SJSA1 (cell line): Measurements from ENCODE around the gene TRIM67. TPM values are rescaled to one million over a fixed set of nuclear protein-coding genes. Genes with fewer than 3 reads are reported as not detected.

ENCODE experiments used
- DNase-seq, 2 experiments: peaks; one replicate each; pipeline ENCODE4 v3.0.0-alpha.2; 2015 to 2020; ENCODE audit warnings: low spot score in 2 of 2, low read depth in 1 of 2
- H3K27ac ChIP-seq: fragments of 250-450 bp; sonication (Bioruptor Pico); 2 replicates; pipeline ENCODE4 v1.5.1; 2020; ENCODE audit warnings: mild to moderate bottlenecking, moderate library complexity
- H3K27me3 ChIP-seq: fragments of 250-450 bp; sonication (Bioruptor Pico); replicated peaks from 2 replicates; pipeline ENCODE4 v1.5.1; 2020; ENCODE audit warnings: mild to moderate bottlenecking, moderate library complexity
- H3K36me3 ChIP-seq: fragments of 250-450 bp; sonication (Bioruptor Pico); 2 replicates; pipeline ENCODE4 v1.5.1; 2020; ENCODE audit warnings: mild to moderate bottlenecking
- H3K4me1 ChIP-seq: fragments of 250-450 bp; sonication (Bioruptor Pico); replicated peaks from 2 replicates; pipeline ENCODE4 v1.6.1; 2021; ENCODE audit warnings: mild to moderate bottlenecking
- H3K4me3 ChIP-seq: fragments of 250-450 bp; sonication (Bioruptor Pico); 2 replicates; pipeline ENCODE4 v1.5.1; 2020; ENCODE audit warnings: mild to moderate bottlenecking
- H3K9me3 ChIP-seq: fragments of 250-450 bp; sonication (Bioruptor Pico); replicated peaks from 2 replicates; pipeline ENCODE4 v1.5.1; 2020; ENCODE audit warnings: mild to moderate bottlenecking
- total RNA-seq: library from RNA; depleted of rRNA; stranded (reverse); fragments of >200 nt; shearing (Covaris generic); gene quantifications from 2 replicates; pipeline ENCODE4 v1.2.3, GENCODE V29; 2014

The TRIM67 gene
- total RNA-seq, 1 experiment from 2014 or later = 0.61 TPM

DNA sequence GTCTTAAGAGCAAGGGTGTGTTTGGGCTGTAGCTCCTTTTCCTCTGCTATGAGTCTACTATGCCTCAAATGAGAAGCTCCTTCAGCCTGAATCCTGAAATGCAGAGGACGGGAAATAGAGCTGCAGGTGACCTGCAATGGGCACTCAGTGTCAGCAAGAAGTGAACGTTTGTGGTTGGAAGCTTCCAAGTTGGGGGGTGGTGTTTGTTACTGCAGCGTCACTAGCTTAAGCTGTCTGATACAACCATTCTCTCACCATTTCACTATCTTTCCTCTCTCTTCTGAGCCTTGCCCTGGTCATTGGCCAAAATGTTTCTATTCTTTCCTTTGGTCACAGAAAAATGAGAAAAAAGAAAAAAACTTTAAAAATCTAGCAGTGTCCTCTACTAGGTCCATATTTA lies 19.4 kb downstream of the TRIM67 start:
- peaks cover 7% of the 10 kb centered on the region; the same call in 1 of the 2 replicates for H3K9me3 ChIP-seq
- no peaks in the 10 kb centered on the region for H3K36me3 ChIP-seq
- no peaks in the 10 kb centered on the region for H3K27me3 ChIP-seq
- no peak overlapping the region for H3K27ac ChIP-seq
- no peak overlapping the region for H3K4me3 ChIP-seq
- DNase-seq = no peak
- no peaks in the 10 kb centered on the region for H3K4me1 ChIP-seq

DNA sequence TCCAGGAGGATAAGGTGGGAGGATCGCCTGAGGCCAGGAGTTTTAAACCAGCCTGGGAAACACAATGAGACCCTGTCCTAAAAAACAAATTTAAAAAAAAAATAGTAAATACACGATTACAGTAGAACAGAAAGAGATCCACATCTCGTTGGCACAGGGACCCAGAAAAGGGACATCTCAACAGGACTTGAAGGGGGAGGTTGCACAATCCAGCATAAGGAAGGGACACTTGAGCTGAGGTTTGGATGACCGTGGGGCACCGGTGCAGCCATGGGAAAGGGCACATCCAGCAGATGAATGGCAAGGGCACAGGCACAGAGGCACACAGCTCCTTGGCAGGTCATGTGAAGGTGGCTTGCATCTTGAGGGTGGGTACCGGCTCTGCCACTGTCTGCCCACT lies 20.5 kb downstream of the TRIM67 start:
- no peaks in the 10 kb centered on the region for H3K27me3 ChIP-seq
- no peaks in the 10 kb centered on the region for H3K4me1 ChIP-seq
- no peak overlapping the region for H3K27ac ChIP-seq
- no peak for DNase-seq
- H3K9me3 ChIP-seq = peaks cover 7% of the 10 kb centered on the region; the same call in 1 of the 2 replicates
- no peaks in the 10 kb centered on the region for H3K36me3 ChIP-seq
- no peak overlapping the region for H3K4me3 ChIP-seq

DNA sequence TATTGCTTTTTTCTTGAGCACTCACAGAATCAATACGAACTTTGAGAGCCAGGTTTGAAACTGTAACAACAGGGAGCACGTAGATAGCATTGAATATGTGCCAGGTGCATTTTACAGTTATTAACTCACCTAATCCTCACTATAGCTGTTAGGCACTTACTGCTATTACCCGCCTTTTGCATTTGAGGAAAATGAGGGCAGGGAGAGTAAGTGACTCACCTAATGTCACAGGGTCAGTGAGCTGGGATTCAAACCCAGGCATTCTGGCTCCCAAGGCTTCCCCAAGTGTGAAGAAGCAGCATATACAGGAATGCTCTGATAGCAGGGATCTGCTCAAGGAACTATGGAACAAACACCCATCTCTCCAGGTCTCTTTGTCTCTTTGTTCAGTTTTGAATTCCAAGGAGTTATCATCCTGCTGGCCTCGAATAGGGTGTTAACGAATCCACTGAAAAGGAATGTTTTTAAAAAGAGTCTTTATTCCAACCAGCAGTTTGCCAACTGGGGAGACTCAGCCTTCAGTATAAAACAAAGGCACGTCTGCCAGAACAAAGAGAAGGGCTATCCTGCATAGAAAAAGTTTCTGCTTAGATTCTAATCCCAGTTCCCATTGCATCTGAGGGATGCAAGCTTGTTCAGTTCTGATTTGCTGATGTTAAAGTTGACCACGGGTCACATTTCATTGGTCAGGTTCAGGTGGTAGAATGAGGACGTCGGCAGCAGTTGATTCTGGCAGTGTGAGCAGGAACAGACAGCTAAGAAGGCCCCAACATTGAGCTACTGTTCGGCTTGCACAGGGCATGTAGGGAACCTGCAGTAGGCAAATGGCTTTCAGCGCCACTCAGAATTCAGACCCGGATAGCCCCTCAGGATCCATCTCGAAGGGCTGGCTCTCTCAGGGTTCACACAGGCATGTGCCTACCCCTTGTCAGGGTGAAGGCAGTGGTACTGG lies 22.1 kb downstream of the TRIM67 start:
- Histone ChIP-seq H3K27ac (no peak overlapping the region), H3K4me3 (no peak overlapping the region), H3K27me3 (no peaks in the 10 kb centered on the region), H3K4me1 (no peaks in the 10 kb centered on the region), H3K36me3 (no peaks in the 10 kb centered on the region), H3K9me3 (0 out of 2 replicates have a peak, but pooled peaks cover 3% of the 10 kb centered on the region)
- no peak for DNase-seq

DNA sequence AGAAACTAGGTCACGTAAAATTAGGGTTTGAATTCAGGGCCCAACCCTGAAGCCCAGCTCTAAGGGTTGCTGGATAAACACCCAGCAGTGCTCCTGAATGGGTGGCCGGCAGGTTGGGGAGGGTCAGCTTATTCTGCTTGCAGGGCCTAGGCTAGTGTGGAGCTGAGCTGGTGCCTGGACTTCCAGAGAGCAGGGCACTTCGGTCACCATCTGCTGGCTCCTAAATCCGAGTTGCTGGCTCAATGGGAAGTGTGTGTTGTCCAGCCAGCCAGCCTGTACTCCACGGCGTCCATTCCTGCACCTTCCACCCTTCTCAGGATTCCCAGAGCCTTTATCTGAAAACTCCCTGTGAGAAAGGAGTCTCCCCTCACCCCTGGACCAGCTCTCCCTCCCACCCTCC lies 23.0 kb downstream of the TRIM67 start:
- H3K9me3 ChIP-seq = 0 out of 2 replicates have a peak, but pooled peaks cover 2% of the 10 kb centered on the region
- no peak overlapping the region for H3K4me3 ChIP-seq
- no peaks in the 10 kb centered on the region for H3K27me3 ChIP-seq
- H3K36me3 ChIP-seq = no peaks in the 10 kb centered on the region
- DNase-seq = no peak
- H3K27ac ChIP-seq = no peak overlapping the region
- H3K4me1 ChIP-seq = no peaks in the 10 kb centered on the region

DNA sequence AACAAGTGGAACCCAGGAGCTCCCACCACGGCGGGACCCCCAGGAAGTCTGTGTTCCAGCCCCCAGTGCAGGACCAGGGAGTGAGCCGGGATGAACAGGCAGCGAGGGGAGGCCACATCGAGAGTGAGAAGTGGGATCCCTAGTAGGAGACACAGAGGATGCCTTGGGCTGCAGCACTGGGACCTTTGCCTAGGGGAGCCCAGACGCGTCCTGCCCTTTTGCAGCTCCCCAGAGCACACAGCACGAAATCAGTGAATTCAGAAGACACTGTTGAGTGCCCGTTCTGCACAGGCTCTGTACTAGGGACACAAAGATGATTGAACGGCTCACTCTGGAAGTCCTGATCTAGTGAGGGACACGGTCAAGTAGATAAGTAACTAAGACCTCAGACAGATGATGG lies 23.5 kb downstream of the TRIM67 start:
- Histone ChIP-seq H3K9me3 (0 out of 2 replicates have a peak, but pooled peaks cover 2% of the 10 kb centered on the region), H3K27ac (no peak overlapping the region), H3K4me1 (no peaks in the 10 kb centered on the region), H3K4me3 (no peak overlapping the region), H3K27me3 (no peaks in the 10 kb centered on the region), H3K36me3 (no peaks in the 10 kb centered on the region)
- DNase-seq = no peak

DNA sequence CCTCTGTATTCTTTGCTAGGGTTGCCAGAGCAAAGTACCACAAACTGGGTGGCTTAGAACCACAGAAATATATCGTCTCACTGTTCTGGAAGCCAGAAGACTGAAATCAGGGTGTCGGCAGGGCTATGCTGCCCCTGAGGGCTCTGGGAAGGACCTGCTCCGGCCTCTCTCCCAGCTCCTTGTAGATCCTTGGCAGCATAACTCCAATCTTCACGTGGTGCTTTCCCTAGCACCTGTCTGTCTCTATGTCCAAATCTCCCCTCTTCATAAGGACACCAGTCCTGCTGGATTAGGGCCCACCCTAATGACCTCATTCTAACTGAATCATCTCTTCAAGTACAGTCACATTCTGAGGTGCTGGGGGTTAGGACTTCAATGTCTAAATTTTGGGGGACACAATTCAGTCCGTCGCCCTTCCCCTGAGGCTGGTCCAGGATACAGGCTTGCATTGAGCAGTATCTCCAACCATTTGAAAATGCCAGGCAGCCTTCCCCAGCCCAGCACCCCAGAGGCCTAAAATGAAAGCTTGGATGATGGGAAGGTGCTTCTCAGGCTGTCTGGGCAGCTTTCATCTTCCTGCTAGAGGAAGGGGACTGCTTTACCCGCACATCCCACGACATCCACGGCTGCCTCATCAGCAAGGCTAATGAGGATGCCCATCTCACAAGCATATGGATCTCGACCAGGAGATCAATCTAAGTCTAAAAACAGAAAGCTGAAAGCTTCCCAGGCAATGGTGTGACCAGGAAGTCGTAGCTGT lies 24.7 kb downstream of the TRIM67 start:
- Histone ChIP-seq H3K36me3 (no peaks in the 10 kb centered on the region), H3K4me1 (no peaks in the 10 kb centered on the region), H3K4me3 (no peak overlapping the region), H3K27ac (no peak overlapping the region), H3K9me3 (0 out of 2 replicates have a peak, but pooled peaks cover 2% of the 10 kb centered on the region), H3K27me3 (no peaks in the 10 kb centered on the region)
- no peak for DNase-seq

DNA sequence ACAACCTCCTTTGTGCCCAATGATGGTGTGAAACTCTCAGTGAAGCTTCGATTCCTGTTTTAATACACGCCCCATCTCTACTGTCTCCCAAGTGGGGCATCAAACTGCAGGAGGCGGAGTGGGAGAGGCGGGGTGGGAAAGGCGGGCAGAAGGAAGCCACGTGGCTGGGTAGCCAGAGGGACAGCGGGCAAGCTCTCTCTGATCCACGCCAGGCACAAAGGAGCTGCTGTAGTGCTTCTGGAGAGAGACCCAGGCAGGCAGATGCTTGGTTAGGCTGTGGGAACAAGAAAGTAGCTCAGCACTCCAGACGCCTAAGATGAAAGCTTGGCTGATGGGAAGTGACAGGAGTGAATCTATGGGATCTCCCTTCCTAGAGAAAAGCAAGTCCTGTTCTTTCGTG lies 25.7 kb downstream of the TRIM67 start:
- Histone ChIP-seq H3K27me3 (no peaks in the 10 kb centered on the region), H3K4me3 (no peak overlapping the region), H3K27ac (no peak overlapping the region), H3K9me3 (0 out of 2 replicates have a peak, but pooled peaks cover 2% of the 10 kb centered on the region), H3K4me1 (no peaks in the 10 kb centered on the region), H3K36me3 (no peaks in the 10 kb centered on the region)
- no peak for DNase-seq

DNA sequence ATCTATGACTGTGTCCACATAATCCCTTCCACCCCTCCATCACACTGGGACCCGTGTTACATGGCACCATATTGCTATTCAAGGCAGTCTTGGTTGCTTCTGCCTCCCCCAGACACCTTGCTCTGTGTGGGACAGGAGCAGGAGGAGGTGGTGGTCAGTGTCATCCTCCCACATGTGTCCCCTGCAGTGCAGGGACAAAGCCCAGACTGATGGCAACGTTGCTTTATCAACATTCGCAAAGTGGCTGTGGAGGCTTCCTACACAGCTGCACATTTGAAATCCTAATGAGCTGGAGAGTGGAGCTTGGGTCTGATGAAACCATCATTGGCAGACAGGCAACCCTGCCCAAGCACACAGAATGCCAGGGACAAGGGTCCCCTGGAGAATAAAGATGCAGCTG lies 26.2 kb downstream of the TRIM67 start:
- Histone ChIP-seq H3K4me1 (no peaks in the 10 kb centered on the region), H3K9me3 (0 out of 2 replicates have a peak, but pooled peaks cover 2% of the 10 kb centered on the region), H3K4me3 (no peak overlapping the region), H3K36me3 (no peaks in the 10 kb centered on the region), H3K27me3 (no peaks in the 10 kb centered on the region), H3K27ac (no peak overlapping the region)
- no peak for DNase-seq

DNA sequence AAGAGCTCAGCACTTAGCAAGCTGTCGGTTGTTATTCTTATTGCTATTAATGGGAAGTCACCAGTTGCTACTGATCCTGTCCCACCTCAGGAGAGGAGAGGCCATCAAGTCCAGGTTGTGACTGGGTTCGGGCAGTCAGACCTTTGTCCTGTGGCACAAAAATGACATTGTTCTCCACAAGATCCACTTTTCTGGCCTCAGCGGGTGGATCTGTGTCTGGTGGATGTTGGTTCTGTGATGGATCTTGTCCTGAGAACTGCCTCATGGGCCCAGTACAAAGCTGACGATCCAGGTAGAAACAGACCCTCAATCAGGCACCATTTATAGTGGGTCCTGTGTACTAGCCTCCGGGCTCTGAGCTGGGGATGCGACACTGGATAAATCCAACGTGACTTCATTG lies 26.9 kb downstream of the TRIM67 start:
- no peak overlapping the region for H3K27ac ChIP-seq
- H3K27me3 ChIP-seq = no peaks in the 10 kb centered on the region

DNA sequence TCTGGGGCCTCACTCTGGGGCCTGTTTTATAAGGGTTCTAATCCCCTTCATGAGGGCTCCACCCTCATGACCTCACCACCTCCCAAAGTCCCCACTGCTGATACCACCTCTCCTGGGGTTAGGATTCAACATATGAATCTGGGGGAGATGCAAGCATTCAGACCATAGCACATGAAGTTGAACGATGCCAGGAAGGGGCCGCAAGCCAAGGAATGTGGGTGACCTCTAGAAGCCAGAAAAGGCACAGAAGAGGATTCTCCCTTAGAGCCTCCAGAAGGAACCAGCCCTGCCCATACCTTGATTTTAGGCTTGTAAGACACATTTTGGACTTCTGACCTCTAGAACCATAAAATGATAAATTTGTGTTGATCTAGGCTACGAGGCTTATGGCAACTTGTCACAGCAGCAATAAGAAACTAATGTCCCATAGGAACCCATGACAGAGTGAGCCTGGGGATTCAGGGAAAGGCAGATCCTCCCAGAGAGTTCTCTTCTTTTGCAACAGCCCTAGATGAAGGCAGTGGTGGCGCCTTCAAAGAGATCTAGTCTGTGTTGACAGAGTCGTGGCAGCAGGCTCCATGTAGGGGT lies 27.9 kb downstream of the TRIM67 start:
- H3K27ac ChIP-seq = no peak overlapping the region
- no peaks in the 10 kb centered on the region for H3K27me3 ChIP-seq

More for the DNA sequence above, 26.9 kb downstream of the TRIM67 start:
- H3K4me3 ChIP-seq = no peak overlapping the region
- H3K9me3 ChIP-seq = 0 out of 2 replicates have a peak, but pooled peaks cover 2% of the 10 kb centered on the region
- H3K36me3 ChIP-seq = no peaks in the 10 kb centered on the region
- no peak for DNase-seq
- H3K4me1 ChIP-seq = no peaks in the 10 kb centered on the region

DNA sequence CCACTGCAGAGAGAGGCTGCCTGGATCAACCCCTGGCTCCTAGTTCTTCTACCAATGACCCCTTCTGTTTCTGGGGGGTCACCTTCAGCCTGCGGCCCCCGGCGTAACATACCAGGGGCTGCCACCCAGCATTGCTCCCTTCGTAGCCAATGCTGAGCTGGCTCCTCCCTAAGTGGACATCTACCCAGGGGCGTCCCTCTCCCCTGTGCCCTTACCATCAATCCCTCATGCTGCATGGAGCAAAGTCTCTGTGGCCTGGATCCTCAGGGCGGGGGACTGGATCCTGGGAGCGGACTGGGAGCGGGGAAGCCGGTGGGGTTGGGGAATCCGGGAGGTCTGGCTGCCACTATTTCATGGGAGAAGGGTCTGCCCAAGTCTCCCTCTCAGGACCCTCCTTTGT lies 28.6 kb downstream of the TRIM67 start:
- Histone ChIP-seq H3K9me3 (0 out of 2 replicates have a peak, but pooled peaks cover 2% of the 10 kb centered on the region), H3K27ac (no peak overlapping the region), H3K4me3 (no peak overlapping the region), H3K27me3 (no peaks in the 10 kb centered on the region), H3K36me3 (no peaks in the 10 kb centered on the region), H3K4me1 (no peaks in the 10 kb centered on the region)
- DNase-seq = no peak

More for the DNA sequence above, 27.9 kb downstream of the TRIM67 start:
- no peak overlapping the region for H3K4me3 ChIP-seq
- H3K4me1 ChIP-seq = no peaks in the 10 kb centered on the region
- H3K36me3 ChIP-seq = no peaks in the 10 kb centered on the region
- 0 out of 2 replicates have a peak, but pooled peaks cover 2% of the 10 kb centered on the region for H3K9me3 ChIP-seq
- DNase-seq = no peak

DNA sequence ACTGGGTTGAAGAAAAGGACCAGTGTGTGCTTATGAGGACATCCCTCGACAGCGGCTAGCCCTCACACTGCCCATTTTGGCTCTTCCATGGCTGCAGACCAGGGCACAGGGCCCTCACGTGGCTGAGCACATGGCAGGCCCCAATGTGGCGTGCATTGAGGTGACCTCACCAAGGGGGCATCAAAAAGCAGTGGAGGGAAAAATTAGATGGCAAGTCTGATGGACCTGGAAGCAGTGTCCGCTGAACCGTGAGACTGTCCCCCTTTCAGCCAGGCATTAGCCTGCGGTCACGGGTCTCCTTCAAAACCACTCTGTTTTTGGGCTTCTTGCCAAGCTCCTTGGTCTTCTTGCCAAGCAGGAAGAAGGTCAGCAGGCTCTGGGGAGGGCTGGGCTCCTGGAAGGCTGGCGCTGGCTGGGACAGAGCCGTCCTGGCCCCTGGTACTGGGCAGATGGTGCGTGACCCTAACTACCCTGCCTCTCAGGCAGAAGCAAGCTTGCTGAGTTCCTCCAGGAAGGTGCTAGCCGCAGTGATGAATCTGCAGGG lies 30.8 kb downstream of the TRIM67 start:
- no peak for DNase-seq
- Histone ChIP-seq H3K4me3 (no peak overlapping the region), H3K9me3 (0 out of 2 replicates have a peak, but pooled peaks cover 2% of the 10 kb centered on the region), H3K36me3 (no peaks in the 10 kb centered on the region), H3K4me1 (no peaks in the 10 kb centered on the region), H3K27ac (no peak overlapping the region), H3K27me3 (no peaks in the 10 kb centered on the region)

DNA sequence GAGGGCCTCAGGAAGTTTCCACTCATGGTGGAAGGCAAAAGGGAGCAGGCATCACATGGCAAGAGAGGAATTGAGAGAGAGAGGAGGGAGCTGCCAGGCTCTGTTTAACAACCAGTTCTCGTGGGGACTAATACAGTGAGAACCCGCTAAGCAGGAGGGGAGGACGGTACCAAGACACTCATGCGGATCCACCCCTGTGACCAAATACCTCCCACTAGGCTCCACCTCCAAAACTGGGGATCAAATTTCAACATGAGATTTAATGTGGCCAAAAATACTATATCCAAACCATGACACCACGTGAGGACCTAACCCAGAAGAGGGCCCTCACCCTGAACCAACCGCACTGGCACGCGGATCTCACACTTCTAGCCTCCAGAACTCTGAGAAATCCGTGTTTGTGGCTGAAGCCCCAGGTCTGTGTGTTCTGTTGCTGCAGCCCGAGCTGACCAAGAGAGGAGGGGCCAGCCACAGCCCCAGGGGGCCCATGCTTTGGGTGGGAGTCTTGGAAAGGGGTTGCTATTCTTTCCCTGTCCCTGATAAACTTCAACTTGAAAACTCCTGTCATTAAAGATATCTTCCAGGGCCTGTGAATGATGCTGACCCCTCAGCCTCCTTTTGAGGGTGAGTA lies 32.0 kb downstream of the TRIM67 start:
- 0 out of 2 replicates have a peak, but pooled peaks cover 2% of the 10 kb centered on the region for H3K9me3 ChIP-seq
- no peak overlapping the region for H3K27ac ChIP-seq
- no peak overlapping the region for H3K4me3 ChIP-seq
- no peaks in the 10 kb centered on the region for H3K36me3 ChIP-seq
- DNase-seq = no peak
- no peaks in the 10 kb centered on the region for H3K4me1 ChIP-seq
- H3K27me3 ChIP-seq = no peaks in the 10 kb centered on the region
